Common myeloid progenitor, CD34-positive (primary cell): ENCODE results near the gene ALDH3B1.

Experiments
- CTCF ChIA-PET: fragments of 350-600 bp; sonication (Branson Sonifier 250); formaldehyde crosslinking; loops from one replicate; lab custom pipeline; 2021; ENCODE audit warnings: antibody characterized with exemption; lab: Charles Lee
- POLR2A ChIA-PET: fragments of 350-600 bp; sonication (Branson Sonifier 250); formaldehyde crosslinking; loops from one replicate; lab custom pipeline; 2021; ENCODE audit warnings: antibody characterized with exemption; lab: Charles Lee
- DNase-seq, 3 donors: peaks; one replicate each; pipeline versions ENCODE4 v3.0.0 to v3.0.0-alpha.2; 2013
- H3K27ac ChIP-seq, 2 experiments: 1 replicate in 1 of 2; 2 replicates in 1 of 2; pipeline ENCODE4 v1.7.0; 2013; ENCODE audit warnings: inconsistent platforms in 2 of 2, low read length in 2 of 2, mild to moderate bottlenecking in 2 of 2, low read depth in 1 of 2, moderate library complexity in 1 of 2; ENCODE audit not compliant: severe bottlenecking in 2 of 2, insufficient read depth in 1 of 2, poor library complexity in 1 of 2
- H3K27me3 ChIP-seq, 5 experiments: replicated peaks in 2 of 5; 1 replicate in 3 of 5; 2 replicates in 2 of 5; pipeline versions ENCODE4 v1.6.1 to v1.7.0; 2013; ENCODE audit warnings: low read length in 4 of 5, mild to moderate bottlenecking in 2 of 5, moderate library complexity in 2 of 5, inconsistent platforms in 1 of 5; ENCODE audit not compliant: insufficient read depth in 5 of 5, control insufficient read depth in 4 of 5
- H3K36me3 ChIP-seq, 4 experiments: 1 replicate in 2 of 4; 2 replicates in 2 of 4; pipeline versions ENCODE4 v1.6.1 to v1.7.0; 2013; ENCODE audit warnings: low read length in 3 of 4, control low read depth in 1 of 4, mild to moderate bottlenecking in 1 of 4; ENCODE audit not compliant: control insufficient read depth in 4 of 4, insufficient read depth in 4 of 4
- H3K4me1 ChIP-seq, 4 experiments: 1 replicate in 3 of 4; 2 replicates in 1 of 4; pipeline versions ENCODE4 v1.6.1 to v1.7.1; 2013; ENCODE audit warnings: low read length in 3 of 4, mild to moderate bottlenecking in 3 of 4, control low read depth in 1 of 4, inconsistent platforms in 1 of 4, moderate library complexity in 1 of 4; ENCODE audit not compliant: control insufficient read depth in 4 of 4, insufficient read depth in 4 of 4; ENCODE audit errors: control extremely low read depth in 1 of 4
- H3K4me3 ChIP-seq, 7 experiments: 1 replicate in 4 of 7; 2 replicates in 3 of 7; pipeline versions ENCODE4 v1.5.1 to v1.7.0; 2013; ENCODE audit warnings: mild to moderate bottlenecking in 7 of 7, low read length in 6 of 7, moderate library complexity in 6 of 7, inconsistent platforms in 2 of 7, low read depth in 2 of 7, control low read depth in 1 of 7; ENCODE audit not compliant: insufficient read depth in 4 of 7, control insufficient read depth in 1 of 7; ENCODE audit errors: extremely low read depth in 1 of 7
- H3K9me3 ChIP-seq, 5 experiments: 1 replicate in 4 of 5; 2 replicates in 1 of 5; pipeline versions ENCODE4 v1.6.1 to v1.7.1; 2013; ENCODE audit warnings: low read length in 4 of 5, mild to moderate bottlenecking in 2 of 5, inconsistent platforms in 1 of 5, low read depth in 1 of 5, moderate library complexity in 1 of 5; ENCODE audit not compliant: control insufficient read depth in 4 of 5, insufficient read depth in 2 of 5; ENCODE audit errors: control extremely low read depth in 1 of 5
- WGBS: methylation state at CpG from one replicate; pipeline ENCODE4 v1.1.5; 2013; ENCODE audit not compliant: insufficient coverage; 5-methylcytosine and 5-hydroxymethylcytosine counted together

The ALDH3B1 gene

GRCh38 chr11:68013611-68014156, 3.6 kb downstream of the ALDH3B1 start:
- H3K27ac ChIP-seq = no peak overlapping the region
- POLR2A ChIA-PET = no interaction called here
- no peak overlapping the region for H3K4me3 ChIP-seq
- H3K27me3 ChIP-seq = no peaks in the 10 kb centered on the region
- peaks cover 0 to 64% (median 52%) of the 10 kb centered on the region in 4 experiments for H3K4me1 ChIP-seq
- H3K36me3 ChIP-seq = peaks cover 0 to 2% (median 0%) of the 10 kb centered on the region in 4 experiments
- 98% methylated on average over 12 of the region's 14 CpGs for WGBS
- no peak for DNase-seq
- CTCF ChIA-PET = interaction anchor here (2.7 kb wide), 1 partner anchor 24 kb away, joined by 12 read pairs; the partner anchor contains the start of gene TCIRG1
- H3K9me3 ChIP-seq = no peaks in the 10 kb centered on the region

GRCh38 chr11:68014157-68014946, 4.2 kb downstream of the ALDH3B1 start:
- H3K27ac ChIP-seq = no peak overlapping the region
- no peaks in the 10 kb centered on the region for H3K9me3 ChIP-seq
- H3K36me3 ChIP-seq = peaks cover 0 to 2% (median 0%) of the 10 kb centered on the region in 4 experiments
- 46% methylated on average over 14 of the region's 16 CpGs for WGBS
- peaks cover 0 to 57% (median 45%) of the 10 kb centered on the region in 4 experiments for H3K4me1 ChIP-seq
- POLR2A ChIA-PET = no interaction called here
- no peaks in the 10 kb centered on the region for H3K27me3 ChIP-seq
- CTCF ChIA-PET = interaction anchor here (2.7 kb wide), 1 partner anchor 24 kb away, joined by 12 read pairs; the partner anchor contains the start of gene TCIRG1
- peak overlapping the region in 1 of 7 experiments; percentile 33 for H3K4me3 ChIP-seq
- DNase-seq = peak; percentile 53 to 88 (median 81)

GRCh38 chr11:68014947-68015447, 4.9 kb downstream of the ALDH3B1 start:
- Histone ChIP-seq H3K27ac (no peak overlapping the region), H3K27me3 (no peaks in the 10 kb centered on the region), H3K9me3 (no peaks in the 10 kb centered on the region), H3K4me1 (peaks cover 0 to 51% (median 39%) of the 10 kb centered on the region in 4 experiments), H3K36me3 (peaks cover 0 to 2% (median 0%) of the 10 kb centered on the region in 4 experiments), H3K4me3 (peak overlapping the region in 1 of 7 experiments; percentile 33)
- WGBS = 95% methylated on average over 14 of the region's 19 CpGs
- ChIA-PET POLR2A (no interaction called here), CTCF (interaction anchor here (2.7 kb wide), 1 partner anchor 23 kb away, joined by 12 read pairs; the partner anchor contains the start of gene TCIRG1)
- DNase-seq = no peak

- Histone ChIP-seq H3K27ac (no peak overlapping the region), H3K4me1 (peaks cover 0 to 46% (median 34%) of the 10 kb centered on the region in 4 experiments), H3K27me3 (no peaks in the 10 kb centered on the region), H3K9me3 (no peaks in the 10 kb centered on the region), H3K36me3 (peaks cover 0 to 2% (median 0%) of the 10 kb centered on the region in 4 experiments), H3K4me3 (no peak overlapping the region)
- POLR2A ChIA-PET = no interaction called here
- DNase-seq = no peak
- 96% methylated on average over 6 of the region's 8 CpGs for WGBS
- CTCF ChIA-PET = interaction anchor here (2.7 kb wide), 1 partner anchor 23 kb away, joined by 12 read pairs; the partner anchor contains the start of gene TCIRG1
Observed at GRCh38 chr11:68015467-68015866, 5.3 kb downstream of the ALDH3B1 start.

- CTCF ChIA-PET = no interaction called here
- H3K9me3 ChIP-seq = no peaks in the 10 kb centered on the region
- peaks cover 0 to 37% (median 26%) of the 10 kb centered on the region in 4 experiments for H3K4me1 ChIP-seq
- H3K27me3 ChIP-seq = no peaks in the 10 kb centered on the region
- no peak overlapping the region for H3K27ac ChIP-seq
- WGBS = 90% methylated on average over 13 of the region's 13 CpGs
- POLR2A ChIA-PET = no interaction called here
- no peak overlapping the region for H3K4me3 ChIP-seq
- peaks cover 0 to 2% (median 0%) of the 10 kb centered on the region in 4 experiments for H3K36me3 ChIP-seq
- DNase-seq = no peak
Observed at GRCh38 chr11:68016161-68016903, 6.2 kb downstream of the ALDH3B1 start.

GRCh38 chr11:68016904-68017817, 7.0 kb downstream of the ALDH3B1 start:
- Histone ChIP-seq H3K4me3 (no peak overlapping the region), H3K27ac (no peak overlapping the region), H3K27me3 (no peaks in the 10 kb centered on the region), H3K9me3 (no peaks in the 10 kb centered on the region), H3K36me3 (peaks cover 0 to 4% (median under 1%) of the 10 kb centered on the region in 4 experiments), H3K4me1 (peaks cover 0 to 29% (median 17%) of the 10 kb centered on the region in 4 experiments)
- POLR2A ChIA-PET = no interaction called here
- DNase-seq = no peak
- 84% methylated on average over 12 of the region's 16 CpGs for WGBS
- CTCF ChIA-PET = no interaction called here
